B cell (primary cell): ENCODE results near the gene SEC63. TPM values are rescaled to one million over a fixed set of nuclear protein-coding genes. Genes with fewer than 3 reads are reported as not detected.

Source experiments
- ATAC-seq: fragments of 200-7000 bp; cut with Tn5 transposase; one replicate; pipeline ENCODE4 v1.10.0; 2021; ENCODE audit warnings: low read depth, mild to moderate bottlenecking, moderate number of reproducible peaks, moderate library complexity
- CTCF ChIA-PET: fragments of 350-600 bp; sonication (Branson Sonifier 250); formaldehyde crosslinking; loops from one replicate; lab custom pipeline; 2021; ENCODE audit warnings: antibody characterized with exemption, inconsistent platforms; lab: Charles Lee
- POLR2A ChIA-PET: fragments of 350-600 bp; sonication (Branson Sonifier 250); formaldehyde crosslinking; loops from one replicate; lab custom pipeline; 2021; ENCODE audit warnings: antibody characterized with exemption; lab: Charles Lee
- DNase-seq: peaks from one replicate; pipeline ENCODE4 v3.0.0; 2013
- H2AFZ ChIP-seq: 2 replicates; pipeline ENCODE4 v1.6.1; 2012; ENCODE audit warnings: mild to moderate bottlenecking, low read depth, low read length; ENCODE audit not compliant: insufficient read depth, poor library complexity, severe bottlenecking
- H3K27ac ChIP-seq, 2 donors: 1 replicate in 1 of 2; 2 replicates in 1 of 2; pipeline ENCODE4 v1.5.1; 2012 to 2013; ENCODE audit warnings: low read length in 2 of 2, mild to moderate bottlenecking in 2 of 2, moderate library complexity in 1 of 2
- H3K27me3 ChIP-seq, 4 experiments: fragments of 200-600 bp in 1 of 4; sonication (generic) in 1 of 4; replicated peaks in 1 of 4; 1 replicate in 2 of 4; 2 replicates in 2 of 4; pipeline versions ENCODE4 v1.6.1 to v1.7.0; 2013 to 2016; ENCODE audit warnings: low read length in 3 of 4, mild to moderate bottlenecking in 2 of 4, mixed read lengths in 1 of 4, moderate library complexity in 1 of 4; ENCODE audit not compliant: insufficient read depth in 4 of 4, control insufficient read depth in 3 of 4; ENCODE audit errors: control extremely low read depth in 1 of 4
- H3K36me3 ChIP-seq, 2 experiments: replicated peaks in 1 of 2; 1 replicate in 1 of 2; 2 replicates in 1 of 2; pipeline versions ENCODE4 v1.6.1 to v1.7.1; 2013; ENCODE audit warnings: low read length in 1 of 2; ENCODE audit not compliant: insufficient read depth in 2 of 2, control insufficient read depth in 1 of 2; ENCODE audit errors: control extremely low read depth in 1 of 2, extremely low read depth in 1 of 2
- H3K4me1 ChIP-seq, 2 donors: fragments of 200-600 bp in 1 of 2; sonication (generic) in 1 of 2; 1 replicate in 1 of 2; 2 replicates in 1 of 2; pipeline versions ENCODE4 v1.5.1 to v1.6.1; 2013 to 2017; ENCODE audit warnings: low read length in 2 of 2; ENCODE audit not compliant: control insufficient read depth in 2 of 2, insufficient read depth in 2 of 2
- H3K4me2 ChIP-seq: replicated peaks from 2 replicates; pipeline ENCODE3; 2012; ENCODE audit warnings: mild to moderate bottlenecking, low read depth, low read length; ENCODE audit not compliant: poor library complexity, severe bottlenecking
- H3K4me3 ChIP-seq, 5 experiments: fragments of 200-600 bp in 1 of 5; sonication (generic) in 1 of 5; 1 replicate in 3 of 5; 2 replicates in 2 of 5; pipeline versions ENCODE4 v1.5.1 to v1.7.0; 2011 to 2016; ENCODE audit warnings: low read length in 4 of 5, mild to moderate bottlenecking in 4 of 5, low read depth in 2 of 5, control low read depth in 1 of 5, moderate library complexity in 1 of 5; ENCODE audit not compliant: insufficient read depth in 1 of 5; ENCODE audit errors: control extremely low read depth in 1 of 5, extremely low read depth in 1 of 5
- H3K79me2 ChIP-seq: fragments of 200-600 bp; sonication (generic); one replicate; pipeline ENCODE4 v1.6.0; 2016; ENCODE audit warnings: low read length; ENCODE audit not compliant: control insufficient read depth, insufficient read depth
- H3K9ac ChIP-seq: fragments of 200-600 bp; sonication (generic); 2 replicates; pipeline ENCODE4 v1.6.1; 2017; ENCODE audit warnings: mild to moderate bottlenecking, low read length, moderate library complexity
- H3K9me3 ChIP-seq, 3 donors: one replicate each; pipeline versions ENCODE4 v1.6.1 to v1.7.1; 2013; ENCODE audit warnings: low read length in 2 of 3; ENCODE audit not compliant: control insufficient read depth in 2 of 3, insufficient read depth in 1 of 3; ENCODE audit errors: control extremely low read depth in 1 of 3
- H4K20me1 ChIP-seq: 2 replicates; pipeline ENCODE4 v1.6.0; 2012; ENCODE audit warnings: mild to moderate bottlenecking, low read length; ENCODE audit not compliant: insufficient read depth, control insufficient read depth, poor library complexity, severe bottlenecking
- H3K27ac Mint-ChIP-seq: one replicate; pipeline ENCODE4 v1.8.0; 2021; ENCODE audit warnings: mixed read lengths
- H3K27me3 Mint-ChIP-seq: one replicate; pipeline ENCODE4 v1.8.0; 2021; ENCODE audit warnings: mixed read lengths
- H3K4me1 Mint-ChIP-seq: one replicate; pipeline ENCODE4 v1.8.0; 2021; ENCODE audit warnings: mixed read lengths
- H3K4me3 Mint-ChIP-seq: one replicate; pipeline ENCODE4 v1.8.0; 2021; ENCODE audit warnings: mixed read lengths
- H3K9me3 Mint-ChIP-seq: one replicate; pipeline ENCODE4 v1.8.0; 2022; ENCODE audit warnings: mixed read lengths; ENCODE audit not compliant: insufficient read depth
- EZH2 ChIP-seq: IDR thresholded peaks from 2 replicates; pipeline ENCODE4 v1.6.1; 2012; ENCODE audit warnings: borderline replicate concordance, low read depth, mild to moderate bottlenecking, moderate library complexity, low read length; ENCODE audit not compliant: insufficient read depth, poor library complexity, severe bottlenecking
- WGBS: methylation state at CpG from one replicate; pipeline ENCODE4 v1.1.5; 2013; ENCODE audit warnings: missing lambda C conversion rate; ENCODE audit not compliant: insufficient coverage; 5-methylcytosine and 5-hydroxymethylcytosine counted together
- intact Hi-C: fragments of 100-400 bp; cut with micrococcal nuclease; formaldehyde crosslinking; loops from one replicate; pipeline ENCODE4 v1.10.0; 2022
- polyA plus RNA-seq: library from polyadenylated mRNA; depleted of rRNA; stranded (reverse); fragments of >200 nt; gene quantifications from 2 replicates; pipeline ENCODE4 v1.2.3, GENCODE V29; 2012
- total RNA-seq, 2 donors: library from RNA; stranded (reverse); fragments of 120-200 nt in 1 of 2; gene quantifications; 1 replicate in 1 of 2; 2 replicates in 1 of 2; pipeline versions ENCODE4 v1.2.3 to v1.2.4, GENCODE V29; 2013 to 2022
- TF ChIP-seq, protein P1 (sequence below): fragments of 200-600 bp; IDR thresholded peaks from one replicate; pipeline ENCODE4 v1.8.0; 2022; ENCODE audit warnings: antibody characterized with exemption, mild to moderate bottlenecking

SEC63 gene
- total and polyA plus RNA-seq, 2 donors (not counting 1 experiment from before 2014, with no cell fraction given): 12.5 to 79.5 TPM

GRCh38 chr6:107942142-107942541 is 15.9 kb downstream of the SEC63 start:
- no peak for ATAC-seq
- H3K4me1 Mint-ChIP-seq: peaks cover 40% of the 10 kb centered on the region
- no peak for TF ChIP-seq EZH2
- TF ChIP-seq, protein P1, sequence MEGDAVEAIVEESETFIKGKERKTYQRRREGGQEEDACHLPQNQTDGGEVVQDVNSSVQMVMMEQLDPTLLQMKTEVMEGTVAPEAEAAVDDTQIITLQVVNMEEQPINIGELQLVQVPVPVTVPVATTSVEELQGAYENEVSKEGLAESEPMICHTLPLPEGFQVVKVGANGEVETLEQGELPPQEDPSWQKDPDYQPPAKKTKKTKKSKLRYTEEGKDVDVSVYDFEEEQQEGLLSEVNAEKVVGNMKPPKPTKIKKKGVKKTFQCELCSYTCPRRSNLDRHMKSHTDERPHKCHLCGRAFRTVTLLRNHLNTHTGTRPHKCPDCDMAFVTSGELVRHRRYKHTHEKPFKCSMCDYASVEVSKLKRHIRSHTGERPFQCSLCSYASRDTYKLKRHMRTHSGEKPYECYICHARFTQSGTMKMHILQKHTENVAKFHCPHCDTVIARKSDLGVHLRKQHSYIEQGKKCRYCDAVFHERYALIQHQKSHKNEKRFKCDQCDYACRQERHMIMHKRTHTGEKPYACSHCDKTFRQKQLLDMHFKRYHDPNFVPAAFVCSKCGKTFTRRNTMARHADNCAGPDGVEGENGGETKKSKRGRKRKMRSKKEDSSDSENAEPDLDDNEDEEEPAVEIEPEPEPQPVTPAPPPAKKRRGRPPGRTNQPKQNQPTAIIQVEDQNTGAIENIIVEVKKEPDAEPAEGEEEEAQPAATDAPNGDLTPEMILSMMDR: no peak

GRCh38 chr6:107941627-107942026 is 16.4 kb downstream of the SEC63 start:
- H3K4me3 Mint-ChIP-seq: no peak overlapping the region
- H3K9me3 Mint-ChIP-seq: no peaks in the 10 kb centered on the region
- H3K4me2 ChIP-seq: no peak overlapping the region
- H3K9ac ChIP-seq: no peak overlapping the region
- H3K27me3 Mint-ChIP-seq: no peaks in the 10 kb centered on the region
- no peaks in the 10 kb centered on the region for H3K4me1 ChIP-seq
- POLR2A ChIA-PET: no interaction called here
- no peaks in the 10 kb centered on the region for H3K27me3 ChIP-seq
- H3K79me2 ChIP-seq: peaks cover 93% of the 10 kb centered on the region
- no peak for DNase-seq
- H3K4me1 Mint-ChIP-seq: peaks cover 39% of the 10 kb centered on the region
- 100% methylated on average over 3 of the region's 6 CpGs for WGBS
- ATAC-seq: no peak
- H3K4me3 ChIP-seq: no peak overlapping the region
- H3K27ac ChIP-seq: no peak overlapping the region
- CTCF ChIA-PET: interaction anchor here (1.4 kb wide), 1 partner anchor 10 kb away, joined by 4 read pairs; no protein-coding TSS in a partner anchor
- H3K36me3 ChIP-seq: peaks cover 0 to 4% of the 10 kb centered on the region in 2 experiments
- intact Hi-C loops: no loop called here
- peaks cover 57% of the 10 kb centered on the region for H4K20me1 ChIP-seq
- no peak overlapping the region for H2AFZ ChIP-seq
- H3K9me3 ChIP-seq: peaks cover 0 to 4% (median 0%) of the 10 kb centered on the region in 3 donors
- no peak overlapping the region for H3K27ac Mint-ChIP-seq
- TF ChIP-seq, protein P1: no peak
- no peak for TF ChIP-seq EZH2

More at GRCh38 chr6:107942142-107942541, 15.9 kb downstream of the SEC63 start:
- Histone ChIP-seq H3K4me1 (no peaks in the 10 kb centered on the region), H3K36me3 (peaks cover 0 to 4% of the 10 kb centered on the region in 2 experiments), H3K27ac (no peak overlapping the region), H3K4me3 (no peak overlapping the region), H2AFZ (no peak overlapping the region), H4K20me1 (peaks cover 59% of the 10 kb centered on the region), H3K79me2 (peaks cover 93% of the 10 kb centered on the region), H3K27me3 (no peaks in the 10 kb centered on the region), H3K9me3 (peaks cover 0 to 1% (median 0%) of the 10 kb centered on the region in 3 donors), H3K9ac (no peak overlapping the region), H3K4me2 (no peak overlapping the region)
- Mint-ChIP-seq H3K27me3 (no peaks in the 10 kb centered on the region), H3K9me3 (no peaks in the 10 kb centered on the region), H3K27ac (no peak overlapping the region), H3K4me3 (no peak overlapping the region)
- WGBS: 60% methylated on average over 1 of the region's 4 CpGs
- DNase-seq: no peak
- ChIA-PET CTCF (no interaction called here), POLR2A (no interaction called here)
- intact Hi-C loops: no loop called here
